WERI-Rb-1 (cell line): ENCODE results near the gene FREM1.

Experiments
- DNase-seq: peaks from one replicate; pipeline ENCODE4 v3.0.0-alpha.2; 2020
- H3K27ac ChIP-seq: fragments of 250-450 bp; sonication (Bioruptor Pico); 2 replicates; pipeline ENCODE4 v1.5.1; 2020; ENCODE audit warnings: mild to moderate bottlenecking, moderate library complexity
- H3K27me3 ChIP-seq: fragments of 250-450 bp; sonication (Bioruptor Pico); 2 replicates; pipeline ENCODE4 v1.5.1; 2021; ENCODE audit warnings: mild to moderate bottlenecking, low read depth, moderate library complexity; ENCODE audit not compliant: insufficient read depth, severe bottlenecking
- H3K36me3 ChIP-seq: fragments of 250-450 bp; sonication (Bioruptor Pico); 2 replicates; pipeline ENCODE4 v1.5.1; 2020; ENCODE audit warnings: mild to moderate bottlenecking, moderate library complexity
- H3K4me3 ChIP-seq: 2 replicates; pipeline ENCODE4 v1.5.1; 2011; ENCODE audit warnings: low read depth, mild to moderate bottlenecking, control low read depth, low read length
- H3K9me3 ChIP-seq: fragments of 250-450 bp; sonication (Bioruptor Pico); 2 replicates; pipeline ENCODE4 v1.5.1; 2021; ENCODE audit warnings: mild to moderate bottlenecking, moderate library complexity; ENCODE audit not compliant: severe bottlenecking
- CTCF ChIP-seq: IDR thresholded peaks from 2 replicates; pipeline ENCODE4 v1.5.1; 2011; ENCODE audit warnings: low read depth, mild to moderate bottlenecking, control low read depth, inconsistent platforms, low read length

Gene FREM1

GRCh38 chr9:14687042-14687719 lies 223.0 kb downstream of the FREM1 start:
- H3K27me3 ChIP-seq: no peaks in the 10 kb centered on the region
- H3K36me3 ChIP-seq: peaks cover 33% of the 10 kb centered on the region
- H3K27ac ChIP-seq: no peak overlapping the region
- H3K9me3 ChIP-seq: peaks cover 2% of the 10 kb centered on the region
- H3K4me3 ChIP-seq: no peak overlapping the region
- DNase-seq: no peak
- no peak for TF ChIP-seq CTCF

GRCh38 chr9:14686168-14686567 lies 224.1 kb downstream of the FREM1 start:
- Histone ChIP-seq H3K36me3 (peaks cover 33% of the 10 kb centered on the region), H3K27me3 (no peaks in the 10 kb centered on the region), H3K4me3 (no peak overlapping the region), H3K27ac (no peak overlapping the region), H3K9me3 (peaks cover 2% of the 10 kb centered on the region)
- DNase-seq: no peak
- no peak for TF ChIP-seq CTCF
